Mucosa of rectum (tissue), 2 donors: Measurements from ENCODE around the gene ARHGEF17.

Experiments used
- H3K27ac ChIP-seq, 2 donors: one replicate each; pipeline ENCODE4 v1.7.0; 2013; ENCODE audit warnings: inconsistent platforms in 2 of 2, low read depth in 2 of 2, low read length in 2 of 2
- H3K27me3 ChIP-seq, 2 donors: one replicate each; pipeline ENCODE4 v1.7.0; 2013; ENCODE audit warnings: low read length in 2 of 2; ENCODE audit not compliant: control insufficient read depth in 2 of 2, insufficient read depth in 2 of 2
- H3K36me3 ChIP-seq, 2 donors: one replicate each; pipeline ENCODE4 v1.7.0; 2013; ENCODE audit warnings: low read length in 2 of 2; ENCODE audit not compliant: control insufficient read depth in 2 of 2, insufficient read depth in 2 of 2
- H3K4me1 ChIP-seq, 2 donors: one replicate each; pipeline ENCODE4 v1.7.0; 2013; ENCODE audit warnings: low read length in 2 of 2, mild to moderate bottlenecking in 1 of 2; ENCODE audit not compliant: control insufficient read depth in 2 of 2, insufficient read depth in 2 of 2
- H3K4me3 ChIP-seq, 2 donors: one replicate each; pipeline ENCODE4 v1.7.0; 2013; ENCODE audit warnings: low read length in 2 of 2
- H3K9ac ChIP-seq, 2 donors: one replicate each; pipeline ENCODE4 v1.7.0; 2013; ENCODE audit warnings: low read length in 2 of 2, low read depth in 1 of 2, mild to moderate bottlenecking in 1 of 2
- H3K9me3 ChIP-seq, 2 donors: one replicate each; pipeline ENCODE4 v1.7.0; 2013; ENCODE audit warnings: low read length in 2 of 2; ENCODE audit not compliant: control insufficient read depth in 2 of 2
- donor health status: healthy.
- donor health status: Normal muscosa, but diverticular disease.

Gene ARHGEF17

GRCh38 chr11:73399636-73400035 lies 91.6 kb downstream of the ARHGEF17 start:
- Histone ChIP-seq H3K27ac (no peak overlapping the region), H3K9ac (no peak overlapping the region), H3K4me1 (no peaks in the 10 kb centered on the region), H3K27me3 (no peaks in the 10 kb centered on the region), H3K36me3 (peaks cover 0 to 2% of the 10 kb centered on the region in 2 donors), H3K9me3 (no peaks in the 10 kb centered on the region), H3K4me3 (no peak overlapping the region)

- H3K4me3 ChIP-seq = no peak overlapping the region
- H3K27ac ChIP-seq = no peak overlapping the region
- H3K9me3 ChIP-seq = no peaks in the 10 kb centered on the region
- H3K4me1 ChIP-seq = no peaks in the 10 kb centered on the region
- H3K27me3 ChIP-seq = no peaks in the 10 kb centered on the region
- H3K36me3 ChIP-seq = peaks cover 0 to 4% of the 10 kb centered on the region in 2 donors
- H3K9ac ChIP-seq = no peak overlapping the region
Observed at GRCh38 chr11:73400293-73400692, 92.2 kb downstream of the ARHGEF17 start.

GRCh38 chr11:73401217-73401923 lies 93.3 kb downstream of the ARHGEF17 start:
- no peak overlapping the region for H3K9ac ChIP-seq
- no peaks in the 10 kb centered on the region for H3K27me3 ChIP-seq
- peaks cover 0 to 7% of the 10 kb centered on the region in 2 donors for H3K36me3 ChIP-seq
- no peak overlapping the region for H3K27ac ChIP-seq
- H3K9me3 ChIP-seq = no peaks in the 10 kb centered on the region
- H3K4me3 ChIP-seq = no peak overlapping the region
- no peaks in the 10 kb centered on the region for H3K4me1 ChIP-seq

GRCh38 chr11:73401924-73402833 lies 94.1 kb downstream of the ARHGEF17 start:
- Histone ChIP-seq H3K9me3 (no peaks in the 10 kb centered on the region), H3K4me1 (no peaks in the 10 kb centered on the region), H3K9ac (no peak overlapping the region), H3K36me3 (peaks cover 0 to 7% of the 10 kb centered on the region in 2 donors), H3K27ac (no peak overlapping the region), H3K4me3 (no peak overlapping the region), H3K27me3 (no peaks in the 10 kb centered on the region)

GRCh38 chr11:73402834-73403185 lies 94.7 kb downstream of the ARHGEF17 start:
- Histone ChIP-seq H3K36me3 (peaks cover 0 to 7% of the 10 kb centered on the region in 2 donors), H3K4me1 (no peaks in the 10 kb centered on the region), H3K27ac (no peak overlapping the region), H3K4me3 (no peak overlapping the region), H3K9ac (no peak overlapping the region), H3K27me3 (no peaks in the 10 kb centered on the region), H3K9me3 (no peaks in the 10 kb centered on the region)

- Histone ChIP-seq H3K9me3 (no peaks in the 10 kb centered on the region), H3K27me3 (no peaks in the 10 kb centered on the region), H3K36me3 (peaks cover 0 to 10% of the 10 kb centered on the region in 2 donors), H3K4me1 (no peaks in the 10 kb centered on the region), H3K9ac (no peak overlapping the region), H3K27ac (no peak overlapping the region), H3K4me3 (no peak overlapping the region)
Observed at GRCh38 chr11:73403541-73403940, 95.5 kb downstream of the ARHGEF17 start.

- Histone ChIP-seq H3K27ac (no peak overlapping the region), H3K9ac (no peak overlapping the region), H3K9me3 (no peaks in the 10 kb centered on the region), H3K36me3 (peaks cover 0 to 15% of the 10 kb centered on the region in 2 donors), H3K4me1 (no peaks in the 10 kb centered on the region), H3K27me3 (no peaks in the 10 kb centered on the region), H3K4me3 (no peak overlapping the region)
Observed at GRCh38 chr11:73404048-73404447, 96.0 kb downstream of the ARHGEF17 start.

- H3K9me3 ChIP-seq = no peaks in the 10 kb centered on the region
- H3K4me3 ChIP-seq = no peak overlapping the region
- peaks cover 3 to 19% of the 10 kb centered on the region in 2 donors for H3K36me3 ChIP-seq
- H3K27ac ChIP-seq = no peak overlapping the region
- H3K27me3 ChIP-seq = no peaks in the 10 kb centered on the region
- H3K4me1 ChIP-seq = no peaks in the 10 kb centered on the region
- H3K9ac ChIP-seq = no peak overlapping the region
Observed at GRCh38 chr11:73404506-73405145, 96.5 kb downstream of the ARHGEF17 start.

GRCh38 chr11:73405146-73405510 lies 97.1 kb downstream of the ARHGEF17 start:
- no peak overlapping the region for H3K9ac ChIP-seq
- no peaks in the 10 kb centered on the region for H3K27me3 ChIP-seq
- no peak overlapping the region for H3K27ac ChIP-seq

GRCh38 chr11:73406131-73406530 lies 98.1 kb downstream of the ARHGEF17 start:
- Histone ChIP-seq H3K27ac (no peak overlapping the region), H3K27me3 (no peaks in the 10 kb centered on the region), H3K9ac (no peak overlapping the region), H3K4me3 (no peak overlapping the region), H3K9me3 (no peaks in the 10 kb centered on the region), H3K36me3 (peaks cover 3 to 21% of the 10 kb centered on the region in 2 donors), H3K4me1 (no peaks in the 10 kb centered on the region)

More at GRCh38 chr11:73405146-73405510, 97.1 kb downstream of the ARHGEF17 start:
- Histone ChIP-seq H3K9me3 (no peaks in the 10 kb centered on the region), H3K4me3 (no peak overlapping the region), H3K36me3 (peaks cover 3 to 19% of the 10 kb centered on the region in 2 donors), H3K4me1 (no peaks in the 10 kb centered on the region)
